Measurements from ENCODE around the gene WDFY4. TPM values are rescaled to one million over a fixed set of nuclear protein-coding genes. Genes with fewer than 3 reads are reported as not detected.

WDFY4 gene
- polyA plus RNA-seq, 3 donors = 0.34 to 2.1 (median 0.54) TPM

- no peak overlapping the region for H3K27ac ChIP-seq (ENCODE audit: low read depth, low read length)
Observed at GRCh38 chr10:48843198-48843597, 158.5 kb downstream of the WDFY4 start.

GRCh38 chr10:48844616-48845015 lies 159.9 kb downstream of the WDFY4 start:
- no peak overlapping the region for H3K27ac ChIP-seq (ENCODE audit: low read depth, low read length)
- WGBS, 3 donors = 68 to 90% (median 90%) methylated on average over 3 of the region's 3 CpGs

DNA sequence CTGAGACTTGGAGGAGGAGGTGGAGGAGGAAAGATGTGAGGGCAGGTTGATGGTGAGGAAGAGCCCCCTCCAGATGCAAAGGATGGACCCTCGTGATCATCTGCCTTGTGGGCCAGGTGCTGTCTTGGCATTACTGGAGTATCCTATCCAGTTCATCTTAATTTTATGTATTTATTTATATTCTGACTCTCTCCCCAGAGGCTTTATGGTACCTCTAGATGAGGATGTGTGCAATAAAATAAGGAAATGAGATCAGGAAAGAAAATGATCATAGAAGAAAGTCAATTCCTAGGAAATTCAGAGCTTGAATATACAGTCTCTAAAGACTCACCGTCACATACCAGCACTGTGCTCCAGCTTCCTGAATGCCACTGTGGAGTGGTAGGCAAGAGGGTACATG lies 160.8 kb downstream of the WDFY4 start:
- 69 to 83% (median 82%) methylated on average over 2 of the region's 2 CpGs for WGBS, 3 donors
- no peak overlapping the region for H3K27ac ChIP-seq (ENCODE audit: low read depth, low read length)

DNA sequence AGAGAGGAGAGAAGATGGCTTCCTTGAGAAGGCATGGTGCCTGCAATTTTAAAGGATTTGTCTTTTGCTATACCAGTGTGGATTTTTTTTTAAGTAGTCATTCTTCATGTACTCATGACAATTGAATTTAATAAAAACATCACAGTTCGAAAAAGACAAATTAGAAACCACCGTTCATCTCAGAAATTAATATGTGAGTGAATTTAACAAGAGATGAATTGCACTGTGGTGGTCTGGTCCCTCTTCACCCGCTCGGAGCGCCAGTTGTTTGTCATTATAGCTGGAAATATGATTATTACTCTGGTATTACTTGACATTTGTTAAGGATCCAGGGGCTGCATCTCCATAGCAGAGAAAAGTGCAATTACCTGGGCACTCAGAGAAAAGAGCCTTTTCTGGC lies 163.0 kb downstream of the WDFY4 start:
- 86 to 94% (median 90%) methylated on average over 5 of the region's 5 CpGs for WGBS, 3 donors
- H3K27ac ChIP-seq (ENCODE audit: low read depth, low read length) = no peak overlapping the region

GRCh38 chr10:48856855-48857254 lies 172.2 kb downstream of the WDFY4 start:
- no peak overlapping the region for H3K27ac ChIP-seq (ENCODE audit: low read depth, low read length)

- H3K27ac ChIP-seq (ENCODE audit: low read depth, low read length) = no peak overlapping the region
- 76 to 96% (median 94%) methylated on average over 1 of the region's 1 CpG for WGBS, 3 donors
Observed at GRCh38 chr10:48872234-48872633, 187.6 kb downstream of the WDFY4 start.

DNA sequence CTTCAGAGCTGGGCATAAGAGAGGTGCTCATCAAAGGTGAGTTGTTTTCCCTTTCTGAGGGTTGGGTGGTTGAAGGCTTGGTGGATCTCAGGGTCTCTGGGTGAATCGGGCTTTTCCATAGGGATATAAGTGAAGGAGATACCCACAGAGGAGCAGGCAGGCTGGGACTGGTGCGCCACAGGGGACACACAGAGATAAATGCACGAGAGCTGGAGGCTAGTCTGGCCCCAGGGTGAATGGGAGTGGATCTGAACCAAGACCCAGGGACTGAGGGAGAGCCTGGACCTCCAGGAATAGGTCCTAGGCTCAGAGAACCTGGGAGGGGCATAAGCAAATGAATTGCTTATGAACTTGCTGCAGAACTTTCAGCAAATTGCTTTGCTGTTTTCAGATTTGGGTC lies 193.4 kb downstream of the WDFY4 start:
- WGBS, 3 donors = 62 to 91% (median 89%) methylated on average over 3 of the region's 3 CpGs
- no peak overlapping the region for H3K27ac ChIP-seq (ENCODE audit: low read depth, low read length)

DNA sequence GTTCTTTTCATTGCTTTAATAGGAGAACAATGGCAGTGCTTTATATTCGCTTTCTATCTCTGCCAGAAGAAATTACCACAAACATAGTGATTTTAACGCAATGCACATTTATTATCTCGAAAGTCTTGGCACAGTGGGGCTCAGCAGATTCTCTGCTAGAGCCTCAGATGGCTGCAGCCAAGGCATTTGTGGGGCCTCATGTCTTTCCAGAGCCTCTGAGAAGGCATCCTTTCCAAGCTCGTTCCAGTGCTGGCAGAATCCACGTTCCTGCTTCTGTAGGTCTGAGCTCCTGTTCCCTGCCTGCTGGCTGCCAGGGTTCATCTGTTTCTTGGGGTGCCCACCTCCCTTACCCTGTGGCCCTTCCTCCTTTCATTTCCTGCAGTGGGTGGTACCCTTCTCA lies 194.8 kb downstream of the WDFY4 start:
- 74 to 78% (median 77%) methylated on average over 5 of the region's 5 CpGs for WGBS, 3 donors

DNA sequence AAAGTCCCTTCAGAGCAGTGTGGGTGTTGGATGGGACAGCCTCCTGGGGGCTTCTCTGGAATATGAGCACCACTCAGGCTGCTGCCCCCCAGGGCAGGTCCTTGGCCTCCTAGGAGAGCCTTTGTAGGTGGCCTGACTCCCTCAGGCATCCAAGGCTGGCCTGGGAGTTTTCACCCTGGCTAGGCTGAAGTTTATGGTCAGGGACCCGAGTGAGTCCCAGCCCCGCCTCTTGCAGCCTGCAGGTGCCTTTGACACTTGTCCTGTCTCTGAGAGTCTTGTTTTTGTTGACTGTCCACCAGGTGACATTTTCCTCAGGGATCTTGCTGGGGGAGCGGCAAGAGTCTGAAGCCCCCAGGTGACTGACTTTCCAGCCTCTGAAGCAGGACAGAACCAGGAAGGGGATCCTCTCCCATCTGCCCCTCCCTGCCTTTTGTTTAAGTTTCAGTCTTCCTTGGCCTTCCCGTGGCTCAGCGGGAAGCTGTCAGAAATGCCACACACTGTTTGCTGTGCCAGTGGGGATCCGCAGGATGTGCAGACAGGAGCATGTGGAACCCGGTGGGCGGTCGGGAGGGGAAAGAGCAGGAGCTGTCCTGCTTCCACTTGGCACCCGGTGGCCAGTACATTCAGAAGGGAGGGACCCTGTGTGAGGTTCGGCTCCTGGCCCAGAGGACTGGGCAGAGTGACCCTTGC lies 195.5 kb downstream of the WDFY4 start:
- 23 to 68% (median 68%) methylated on average over 11 of the region's 11 CpGs for WGBS, 3 donors
- no peak overlapping the region for H3K27ac ChIP-seq (ENCODE audit: low read depth, low read length)

More for the DNA sequence above, 194.8 kb downstream of the WDFY4 start:
- H3K27ac ChIP-seq (ENCODE audit: low read depth, low read length) = no peak overlapping the region

- no peak overlapping the region for H3K27ac ChIP-seq (ENCODE audit: low read depth, low read length)
- WGBS, 3 donors = 85 to 90% (median 86%) methylated on average over 1 of the region's 1 CpG
Observed at GRCh38 chr10:48881937-48882336, 197.3 kb downstream of the WDFY4 start.

GRCh38 chr10:48882881-48883280 lies 198.2 kb downstream of the WDFY4 start:
- 78 to 94% (median 92%) methylated on average over 2 of the region's 2 CpGs for WGBS, 3 donors
- H3K27ac ChIP-seq (ENCODE audit: low read depth, low read length) = no peak overlapping the region

GRCh38 chr10:48883701-48884100 lies 199.0 kb downstream of the WDFY4 start:
- H3K27ac ChIP-seq (ENCODE audit: low read depth, low read length) = no peak overlapping the region
- WGBS, 3 donors = 26 to 66% (median 61%) methylated on average over 4 of the region's 4 CpGs

DNA sequence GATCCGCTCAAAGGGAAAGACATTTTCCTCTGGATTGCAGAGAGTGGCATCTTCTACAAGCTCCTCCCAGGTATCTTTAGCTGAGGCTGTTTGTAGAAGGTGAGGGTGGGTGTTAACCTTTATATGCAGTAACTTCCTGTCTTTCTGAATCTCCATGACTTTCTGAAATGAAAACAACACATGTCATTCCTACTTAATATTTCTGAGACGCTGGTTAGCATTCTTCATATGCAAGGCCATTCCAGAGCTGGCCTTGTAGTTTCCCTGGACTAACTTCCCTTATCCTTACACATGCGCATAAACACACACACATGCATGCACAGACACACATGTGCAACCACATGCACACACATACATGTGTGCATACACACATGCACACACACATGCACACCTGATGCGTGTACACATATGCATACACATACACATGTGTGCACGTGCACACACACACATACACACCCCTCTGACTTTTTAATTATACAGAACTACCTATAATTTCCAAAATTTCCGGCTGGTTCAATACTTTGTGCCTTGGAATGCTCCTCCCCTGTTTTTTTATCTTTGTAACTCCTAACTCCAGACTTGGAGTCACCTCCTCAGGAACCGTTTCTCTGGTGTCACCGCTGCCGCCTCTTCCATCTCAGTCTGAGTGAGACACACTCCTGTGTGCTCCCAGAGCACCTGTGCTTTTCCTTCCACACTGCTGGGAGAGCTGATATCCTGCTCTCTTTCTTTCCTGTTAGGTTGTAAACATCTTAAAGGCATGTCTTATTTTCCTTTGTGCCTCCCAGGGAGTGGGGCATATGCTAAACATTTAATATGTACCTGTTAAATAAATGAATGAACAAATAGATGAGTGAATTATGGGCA lies 199.7 kb downstream of the WDFY4 start:
- WGBS, 3 donors = 71 to 87% (median 82%) methylated on average over 9 of the region's 9 CpGs
- H3K27ac ChIP-seq (ENCODE audit: low read depth, low read length) = no peak overlapping the region

DNA sequence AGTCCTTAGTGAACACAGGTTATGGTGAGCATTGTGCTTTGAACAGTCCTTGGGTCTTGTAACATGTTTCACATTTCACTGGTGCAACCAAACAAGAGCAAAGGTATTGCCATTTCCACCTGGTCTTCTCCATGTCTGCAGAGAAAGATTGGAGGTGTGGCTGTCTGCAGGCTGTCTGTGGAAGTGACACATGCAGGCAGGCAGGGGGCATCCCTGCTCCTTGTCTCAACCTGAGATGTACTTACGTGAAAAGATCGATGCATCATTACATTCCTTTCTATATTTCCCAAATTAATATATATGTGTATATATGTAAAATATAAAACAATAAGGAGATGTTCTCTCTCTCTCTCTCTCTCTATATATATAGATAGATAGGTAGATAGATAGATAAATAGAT lies 200.7 kb downstream of the WDFY4 start:
- no peak overlapping the region for H3K27ac ChIP-seq (ENCODE audit: low read depth, low read length)
- 47 to 51% (median 50%) methylated on average over 2 of the region's 2 CpGs for WGBS, 3 donors

DNA sequence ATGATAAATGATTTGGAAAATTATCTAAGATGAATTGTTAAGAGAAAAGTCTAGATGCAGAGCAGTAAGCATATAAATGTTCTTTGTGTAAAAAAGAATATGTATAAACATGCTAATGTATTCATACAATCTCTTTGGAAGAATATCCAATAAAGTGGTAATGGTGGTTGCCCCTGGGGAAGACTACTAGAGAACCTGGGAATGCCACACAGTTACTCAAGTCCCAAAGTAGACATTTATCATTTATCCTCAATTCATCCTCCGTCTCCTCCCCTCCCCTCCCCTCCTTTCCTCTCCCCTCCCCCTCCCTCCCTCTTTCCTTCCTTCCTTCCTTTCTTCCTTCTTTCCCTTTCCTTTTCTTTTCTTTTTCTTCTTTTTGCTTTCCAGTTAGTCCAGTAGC lies 203.3 kb downstream of the WDFY4 start:
- H3K27ac ChIP-seq (ENCODE audit: low read depth, low read length) = no peak overlapping the region
- WGBS, 3 donors = 63 to 67% (median 67%) methylated on average over 1 of the region's 1 CpG

- 89 to 90% (median 89%) methylated on average over 11 of the region's 11 CpGs for WGBS, 3 donors
- no peak overlapping the region for H3K27ac ChIP-seq (ENCODE audit: low read depth, low read length)
Observed at GRCh38 chr10:48890888-48891850, 206.5 kb downstream of the WDFY4 start.

GRCh38 chr10:48894911-48895802 lies 210.5 kb downstream of the WDFY4 start:
- no peak overlapping the region for H3K27ac ChIP-seq (ENCODE audit: low read depth, low read length)
- whole genome bisulfite sequencing, 3 donors = 65 to 81% (median 74%) methylated on average over 6 of the region's 6 CpGs

GRCh38 chr10:48895803-48896195 lies 211.1 kb downstream of the WDFY4 start:
- H3K27ac ChIP-seq (ENCODE audit: low read depth, low read length) = no peak overlapping the region
- 52 to 68% (median 65%) methylated on average over 3 of the region's 3 CpGs for WGBS, 3 donors
